IgD-negative memory B cell (primary cell): ENCODE results near the gene ZNF490. TPM values are rescaled to one million over a fixed set of nuclear protein-coding genes. Genes with fewer than 3 reads are reported as not detected.
"Not testable (repeated sequence)": the region's sequence is repeated elsewhere in the genome, so short reads cannot be mapped to it uniquely, and the experiment has no call there.

Experiments
- H3K27ac Mint-ChIP-seq, 3 donors: one replicate each; pipeline ENCODE4 v1.8.0; 2020 to 2022; ENCODE audit warnings: mild to moderate bottlenecking in 3 of 3, mixed read lengths in 3 of 3, moderate library complexity in 1 of 3
- H3K27me3 Mint-ChIP-seq: one replicate; pipeline ENCODE4 v1.8.0; 2021; ENCODE audit warnings: mixed read lengths
- H3K36me3 Mint-ChIP-seq: one replicate; pipeline ENCODE4 v1.8.0; 2020; ENCODE audit warnings: mild to moderate bottlenecking, mixed read lengths
- H3K4me1 Mint-ChIP-seq, 3 donors: one replicate each; pipeline ENCODE4 v1.8.0; 2020 to 2022; ENCODE audit warnings: mixed read lengths in 3 of 3, mild to moderate bottlenecking in 1 of 3
- H3K4me3 Mint-ChIP-seq, 4 donors: one replicate each; pipeline ENCODE4 v1.8.0; 2020 to 2022; ENCODE audit warnings: mild to moderate bottlenecking in 4 of 4, mixed read lengths in 4 of 4, moderate library complexity in 3 of 4
- H3K9me3 Mint-ChIP-seq, 3 donors: one replicate each; pipeline ENCODE4 v1.8.0; 2020 to 2021; ENCODE audit warnings: mixed read lengths in 3 of 3, mild to moderate bottlenecking in 1 of 3
- polyA plus RNA-seq: library from polyadenylated mRNA; unstranded; fragments of 300-500 nt; fragmentation: Illumina TruSeq; gene quantifications from one replicate; pipeline ENCODE4 v1.2.3, GENCODE V29; 2021

The ZNF490 gene
- polyA plus RNA-seq, result 6.7 TPM

- peaks cover 4% of the 10 kb centered on the region for H3K36me3 Mint-ChIP-seq
- H3K27me3 Mint-ChIP-seq, result no peaks in the 10 kb centered on the region
- peaks cover 23 to 36% (median 35%) of the 10 kb centered on the region in 3 donors for H3K4me1 Mint-ChIP-seq
- no peaks in the 10 kb centered on the region for H3K9me3 Mint-ChIP-seq
- peak within 1 kb of the TSS; percentile 87 to 99 (median 98) for H3K27ac Mint-ChIP-seq
- H3K4me3 Mint-ChIP-seq, result peak within 1 kb of the TSS; percentile 92 to 100 (median 100)
Measured at GRCh38 chr19:12610540-12611360, at the start of gene ZNF490, which contains the start of gene ZNF791. ZNF490 (minus strand) TSS chr19:12610813; CDS start chr19:12610680, 133 bp downstream. ZNF791 (plus strand) TSS chr19:12610920; CDS start chr19:12611080, 160 bp downstream.

DNA sequence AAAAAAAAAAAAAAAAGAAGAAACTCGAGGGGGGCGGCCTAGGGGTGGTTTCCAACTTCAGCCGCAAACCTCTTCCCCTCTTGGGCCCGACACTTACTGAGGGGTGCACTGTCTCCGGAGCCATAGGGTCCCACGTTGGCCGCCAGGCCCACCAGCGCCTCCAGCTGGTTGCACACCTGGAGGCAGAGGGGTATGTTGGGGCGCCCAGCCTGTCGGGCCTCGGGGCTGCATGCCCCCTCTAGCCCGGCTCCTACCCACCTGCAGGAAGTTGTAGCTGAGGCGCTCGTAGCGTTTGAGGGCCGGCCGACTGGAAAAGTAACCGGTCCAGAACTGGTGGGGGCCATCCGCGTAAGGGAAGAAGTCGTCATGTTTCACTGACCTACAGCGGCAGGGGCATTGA lies 47.4 kb upstream of the ZNF490 start:
- Mint-ChIP-seq H3K9me3 (no peaks in the 10 kb centered on the region), H3K27ac (no peak overlapping the region), H3K4me1 (peaks cover 0 to 4% (median 0%) of the 10 kb centered on the region in 3 donors), H3K27me3 (no peaks in the 10 kb centered on the region), H3K36me3 (peaks cover 12% of the 10 kb centered on the region), H3K4me3 (no peak overlapping the region)

GRCh38 chr19:12656899-12657571 lies 46.4 kb upstream of the ZNF490 start:
- Mint-ChIP-seq H3K4me3 (no peak overlapping the region), H3K9me3 (no peaks in the 10 kb centered on the region), H3K4me1 (peaks cover 0 to 4% (median 0%) of the 10 kb centered on the region in 3 donors), H3K36me3 (peaks cover 12% of the 10 kb centered on the region), H3K27ac (peak overlapping the region in 1 of 3 donors; percentile 16), H3K27me3 (no peaks in the 10 kb centered on the region)

GRCh38 chr19:12655546-12655945 lies 44.9 kb upstream of the ZNF490 start:
- no peak overlapping the region for H3K4me3 Mint-ChIP-seq
- no peaks in the 10 kb centered on the region for H3K9me3 Mint-ChIP-seq
- H3K27me3 Mint-ChIP-seq, result no peaks in the 10 kb centered on the region
- peaks cover 0 to 6% (median 0%) of the 10 kb centered on the region in 3 donors for H3K4me1 Mint-ChIP-seq
- H3K36me3 Mint-ChIP-seq, result peaks cover 12% of the 10 kb centered on the region
- peak overlapping the region in 2 of 3 donors; percentile 80 to 82 for H3K27ac Mint-ChIP-seq

DNA sequence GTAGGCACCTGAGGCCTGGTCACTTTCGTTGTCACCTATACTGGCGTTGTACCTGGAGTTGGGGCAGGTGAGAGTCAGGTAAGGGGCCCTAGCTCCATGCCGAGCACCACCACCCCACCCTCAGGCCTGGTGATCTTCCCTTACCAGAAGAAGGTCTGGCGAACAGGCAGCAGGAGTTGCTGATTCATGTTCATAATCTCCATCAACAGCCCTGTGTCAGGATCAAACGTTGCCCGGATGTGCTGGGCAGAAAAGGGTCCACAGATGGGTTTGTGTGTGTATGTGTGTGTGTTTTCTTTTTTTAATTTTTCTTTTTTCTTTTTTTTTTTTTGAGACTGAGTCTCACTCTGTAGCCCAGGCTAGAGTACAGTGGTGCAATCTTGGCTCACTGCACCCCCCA lies 41.6 kb upstream of the ZNF490 start:
- Mint-ChIP-seq H3K27me3 (no peaks in the 10 kb centered on the region), H3K9me3 (no peaks in the 10 kb centered on the region), H3K36me3 (peaks cover 7% of the 10 kb centered on the region), H3K27ac (no peak overlapping the region), H3K4me1 (peaks cover 0 to 3% (median 0%) of the 10 kb centered on the region in 3 donors), H3K4me3 (no peak overlapping the region)

DNA sequence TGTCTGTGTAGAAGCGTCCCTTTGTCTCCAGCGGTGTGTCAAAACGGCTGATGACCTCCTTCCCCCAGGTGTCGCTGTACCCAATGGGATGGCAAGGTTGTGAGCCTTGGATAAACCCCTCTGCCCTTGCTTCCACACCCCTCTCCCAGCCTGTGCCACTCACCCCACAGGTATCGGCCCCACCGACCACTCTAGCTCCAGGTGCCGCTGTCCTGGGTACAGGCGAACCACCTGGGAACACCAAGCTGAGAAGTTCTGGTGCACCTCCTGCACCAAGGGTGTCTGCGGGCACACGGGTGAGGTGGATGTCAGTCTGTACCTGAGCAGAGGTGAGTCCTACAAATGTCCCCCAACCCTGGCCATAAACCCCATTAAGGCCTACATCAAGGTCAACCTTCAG lies 39.3 kb upstream of the ZNF490 start:
- no peaks in the 10 kb centered on the region for H3K36me3 Mint-ChIP-seq
- no peaks in the 10 kb centered on the region for H3K9me3 Mint-ChIP-seq
- H3K27ac Mint-ChIP-seq, result no peak overlapping the region
- peaks cover 0 to 2% (median 0%) of the 10 kb centered on the region in 3 donors for H3K4me1 Mint-ChIP-seq
- H3K27me3 Mint-ChIP-seq, result no peaks in the 10 kb centered on the region
- no peak overlapping the region for H3K4me3 Mint-ChIP-seq

DNA sequence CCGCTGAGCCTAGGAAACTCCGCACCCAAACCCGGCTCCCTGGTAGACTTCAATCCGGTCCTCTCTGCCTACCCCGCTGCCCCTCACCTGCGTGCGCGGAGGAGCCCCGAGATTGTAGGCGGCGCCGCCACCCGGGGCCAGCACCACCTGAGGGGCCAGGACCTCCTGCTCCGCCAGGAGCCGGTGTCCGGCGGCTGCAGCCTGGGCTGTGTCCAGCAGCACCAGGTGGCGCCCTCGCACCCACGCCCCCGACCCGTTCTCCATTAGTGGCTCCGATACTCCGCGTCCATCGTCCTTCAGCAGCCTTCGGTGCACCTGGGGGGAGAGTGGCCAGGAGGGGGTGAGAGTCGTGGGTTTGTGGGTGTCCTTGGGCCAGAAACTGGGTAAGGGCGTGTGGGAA lies 37.5 kb upstream of the ZNF490 start:
- Mint-ChIP-seq H3K36me3 (no peaks in the 10 kb centered on the region), H3K4me3 (no peak overlapping the region), H3K27me3 (no peaks in the 10 kb centered on the region), H3K27ac (no peak overlapping the region), H3K4me1 (peaks cover 0 to 2% (median 0%) of the 10 kb centered on the region in 3 donors), H3K9me3 (no peaks in the 10 kb centered on the region)

- Mint-ChIP-seq H3K4me3 (no peak overlapping the region), H3K27ac (no peak overlapping the region), H3K36me3 (no peaks in the 10 kb centered on the region), H3K4me1 (peaks cover 0 to 2% (median 0%) of the 10 kb centered on the region in 3 donors), H3K27me3 (no peaks in the 10 kb centered on the region), H3K9me3 (no peaks in the 10 kb centered on the region)
Measured at GRCh38 chr19:12647490-12648071, 37.0 kb upstream of the ZNF490 start.

- no peak overlapping the region for H3K4me3 Mint-ChIP-seq
- H3K4me1 Mint-ChIP-seq, result peaks cover 0 to 2% (median 0%) of the 10 kb centered on the region in 3 donors
- H3K9me3 Mint-ChIP-seq, result no peaks in the 10 kb centered on the region
- no peaks in the 10 kb centered on the region for H3K27me3 Mint-ChIP-seq
- H3K36me3 Mint-ChIP-seq, result peaks cover 1% of the 10 kb centered on the region
- H3K27ac Mint-ChIP-seq, result no peak overlapping the region
Measured at GRCh38 chr19:12647047-12647446, 36.4 kb upstream of the ZNF490 start.

GRCh38 chr19:12646551-12646950 lies 35.9 kb upstream of the ZNF490 start:
- no peak overlapping the region for H3K4me3 Mint-ChIP-seq
- H3K27ac Mint-ChIP-seq, result no peak overlapping the region
- peaks cover 1% of the 10 kb centered on the region for H3K36me3 Mint-ChIP-seq
- H3K27me3 Mint-ChIP-seq, result no peaks in the 10 kb centered on the region
- no peaks in the 10 kb centered on the region for H3K9me3 Mint-ChIP-seq
- peaks cover 0 to 2% (median 0%) of the 10 kb centered on the region in 3 donors for H3K4me1 Mint-ChIP-seq

GRCh38 chr19:12643716-12644115 lies 33.1 kb upstream of the ZNF490 start:
- not testable (repeated sequence) for H3K27me3 Mint-ChIP-seq, H3K27ac Mint-ChIP-seq, H3K4me3 Mint-ChIP-seq, H3K9me3 Mint-ChIP-seq, H3K4me1 Mint-ChIP-seq, H3K36me3 Mint-ChIP-seq

DNA sequence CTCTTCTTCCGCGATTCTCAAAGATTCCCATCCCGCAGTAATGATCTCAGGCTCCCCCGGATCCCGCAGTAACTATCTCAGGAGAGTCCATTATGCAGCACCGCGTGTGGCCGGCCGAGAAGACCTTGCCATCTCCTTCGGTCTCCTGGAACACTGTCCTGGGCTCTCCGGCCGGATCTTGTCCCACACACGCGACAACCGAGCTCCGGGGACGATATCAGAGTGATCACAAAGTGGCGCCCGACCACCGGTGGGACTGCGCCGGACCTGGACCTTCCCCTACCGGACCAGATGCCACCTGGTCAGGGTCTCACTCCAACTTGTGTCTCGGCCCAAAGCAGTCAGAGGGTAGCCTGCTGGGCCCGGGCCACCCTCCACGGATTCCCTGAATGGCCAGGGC lies 31.9 kb upstream of the ZNF490 start:
- Mint-ChIP-seq H3K27ac (no peak overlapping the region), H3K9me3 (no peaks in the 10 kb centered on the region), H3K36me3 (peaks cover 1% of the 10 kb centered on the region), H3K4me1 (peaks cover 6 to 8% (median 6%) of the 10 kb centered on the region in 3 donors), H3K27me3 (no peaks in the 10 kb centered on the region), H3K4me3 (no peak overlapping the region)

- peaks cover 1% of the 10 kb centered on the region for H3K36me3 Mint-ChIP-seq
- no peaks in the 10 kb centered on the region for H3K27me3 Mint-ChIP-seq
- H3K9me3 Mint-ChIP-seq, result no peaks in the 10 kb centered on the region
- peaks cover 6 to 8% (median 6%) of the 10 kb centered on the region in 3 donors for H3K4me1 Mint-ChIP-seq
- peak overlapping the region in 1 of 3 donors; percentile 10 for H3K27ac Mint-ChIP-seq
- H3K4me3 Mint-ChIP-seq, result no peak overlapping the region
Measured at GRCh38 chr19:12641456-12641855, 30.8 kb upstream of the ZNF490 start.

GRCh38 chr19:12639901-12640613 lies 29.4 kb upstream of the ZNF490 start:
- peak overlapping the region; percentile 34 to 60 (median 39) for H3K27ac Mint-ChIP-seq
- peaks cover 6 to 12% (median 8%) of the 10 kb centered on the region in 3 donors for H3K4me1 Mint-ChIP-seq
- H3K4me3 Mint-ChIP-seq, result peak overlapping the region; percentile 21 to 92 (median 78)
- no peaks in the 10 kb centered on the region for H3K9me3 Mint-ChIP-seq
- peaks cover 1% of the 10 kb centered on the region for H3K36me3 Mint-ChIP-seq
- no peaks in the 10 kb centered on the region for H3K27me3 Mint-ChIP-seq
